Trophoblast cell (in vitro differentiated cells and primary cell): ENCODE measurements around the gene SSR3.

Experiments used
- DNase-seq, 2 donors: peaks; one replicate each; pipeline ENCODE4 v3.0.0-alpha.2; 2016
- H2AFZ ChIP-seq: 2 replicates; pipeline ENCODE4 v1.6.1; 2013; ENCODE audit warnings: low read length, moderate library complexity, mild to moderate bottlenecking; ENCODE audit not compliant: insufficient read depth, poor library complexity
- H2AK5ac ChIP-seq: 2 replicates; pipeline ENCODE4 v1.6.1; 2013; ENCODE audit warnings: mild to moderate bottlenecking, low read length
- H2BK120ac ChIP-seq: 2 replicates; pipeline ENCODE4 v1.6.1; 2013; ENCODE audit warnings: low read length, mild to moderate bottlenecking, moderate library complexity; ENCODE audit not compliant: insufficient read depth, poor library complexity
- H2BK12ac ChIP-seq: 2 replicates; pipeline ENCODE4 v1.6.1; 2013; ENCODE audit warnings: mild to moderate bottlenecking, low read length, moderate library complexity
- H2BK5ac ChIP-seq: 2 replicates; pipeline ENCODE4 v1.6.1; 2013; ENCODE audit warnings: low read length, low read depth, moderate library complexity, mild to moderate bottlenecking; ENCODE audit not compliant: poor library complexity
- H3K14ac ChIP-seq: 2 replicates; pipeline ENCODE4 v1.6.1; 2013; ENCODE audit warnings: mild to moderate bottlenecking, low read length
- H3K18ac ChIP-seq: 2 replicates; pipeline ENCODE4 v1.6.1; 2013; ENCODE audit warnings: mild to moderate bottlenecking, low read length
- H3K23ac ChIP-seq: 2 replicates; pipeline ENCODE4 v1.6.1; 2013; ENCODE audit warnings: low read length
- H3K27ac ChIP-seq: 2 replicates; pipeline ENCODE4 v1.5.1; 2013; ENCODE audit warnings: low read depth, mild to moderate bottlenecking, inconsistent platforms, low read length, moderate library complexity
- H3K27me3 ChIP-seq: 2 replicates; pipeline ENCODE4 v1.6.1; 2013; ENCODE audit warnings: inconsistent platforms, mild to moderate bottlenecking, low read length, moderate library complexity; ENCODE audit not compliant: insufficient read depth
- H3K36me3 ChIP-seq, 2 experiments: 1 replicate in 1 of 2; 2 replicates in 1 of 2; pipeline ENCODE4 v1.6.1; 2013; ENCODE audit warnings: low read length in 2 of 2, mild to moderate bottlenecking in 2 of 2, moderate library complexity in 1 of 2; ENCODE audit not compliant: insufficient read depth in 2 of 2, control insufficient read depth in 1 of 2
- H3K4ac ChIP-seq: 2 replicates; pipeline ENCODE4 v1.6.1; 2013; ENCODE audit warnings: low read depth, mild to moderate bottlenecking, low read length, moderate library complexity
- H3K4me1 ChIP-seq, 2 experiments: 1 replicate in 1 of 2; 2 replicates in 1 of 2; pipeline ENCODE4 v1.6.1; 2013; ENCODE audit warnings: low read length in 2 of 2, mild to moderate bottlenecking in 2 of 2, moderate library complexity in 1 of 2; ENCODE audit not compliant: insufficient read depth in 2 of 2, control insufficient read depth in 1 of 2
- H3K4me2 ChIP-seq: 2 replicates; pipeline ENCODE4 v1.6.1; 2013; ENCODE audit warnings: inconsistent platforms, mild to moderate bottlenecking, low read length, moderate library complexity
- H3K4me3 ChIP-seq: 2 replicates; pipeline ENCODE4 v1.5.1; 2013; ENCODE audit warnings: mild to moderate bottlenecking, low read depth, low read length, inconsistent platforms
- H3K79me1 ChIP-seq: one replicate; pipeline ENCODE4 v1.6.1; 2013; ENCODE audit warnings: low read length
- H3K79me2 ChIP-seq: 2 replicates; pipeline ENCODE4 v1.6.1; 2013; ENCODE audit warnings: low read length, mild to moderate bottlenecking; ENCODE audit not compliant: control insufficient read depth, insufficient read depth, poor library complexity
- H3K9ac ChIP-seq: 2 replicates; pipeline ENCODE4 v1.6.1; 2013; ENCODE audit warnings: mild to moderate bottlenecking, low read length
- H3K9me3 ChIP-seq: 2 replicates; pipeline ENCODE4 v1.6.1; 2013; ENCODE audit warnings: low read depth, mild to moderate bottlenecking, control low read depth, inconsistent platforms, low read length; ENCODE audit not compliant: insufficient read depth
- H4K12ac ChIP-seq: 2 replicates; pipeline ENCODE4 v1.6.1; 2013; ENCODE audit warnings: low read depth, mild to moderate bottlenecking, low read length, moderate library complexity
- H4K8ac ChIP-seq: 2 replicates; pipeline ENCODE4 v1.6.1; 2013; ENCODE audit warnings: low read depth, mild to moderate bottlenecking, low read length, moderate library complexity
- H4K91ac ChIP-seq: one replicate; pipeline ENCODE4 v1.6.1; 2013; ENCODE audit warnings: low read depth, mild to moderate bottlenecking, low read length, moderate library complexity
- WGBS: extraction: QIAGEN DNeasy Blood & Tissue Kit; methylation state at CpG from one replicate; pipeline ENCODE4 v1.1.7; 2013; ENCODE audit warnings: missing lambda C conversion rate; ENCODE audit not compliant: insufficient read length, insufficient coverage; ENCODE audit errors: extremely low coverage; 5-methylcytosine and 5-hydroxymethylcytosine counted together

The SSR3 gene

DNA sequence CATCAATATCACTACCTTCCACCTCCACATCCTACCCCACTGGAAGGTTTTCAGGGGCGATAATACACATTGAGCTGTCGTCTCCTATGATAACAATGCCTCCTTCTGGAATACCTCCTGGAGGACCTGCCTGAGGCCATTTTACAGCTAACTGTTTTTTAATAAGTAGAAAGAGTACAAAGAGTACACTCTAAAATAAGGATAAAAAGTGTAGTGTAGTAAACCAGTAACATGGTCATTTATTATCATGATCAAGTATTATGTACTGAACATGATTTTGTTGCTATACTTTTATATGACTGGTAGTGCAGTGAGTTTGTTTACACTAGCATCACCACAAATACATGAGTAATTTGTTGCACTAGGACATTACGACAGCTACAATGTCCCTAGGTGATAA is 46.6 kb upstream of the SSR3 start:
- H3K9ac ChIP-seq = no peak overlapping the region
- no peaks in the 10 kb centered on the region for H3K36me3 ChIP-seq
- no peak overlapping the region for H3K18ac ChIP-seq
- no CpG with 5 or more reads among the region's 3 CpGs for WGBS
- no peak overlapping the region for H4K8ac ChIP-seq
- no peak overlapping the region for H3K23ac ChIP-seq
- no peaks in the 10 kb centered on the region for H3K79me2 ChIP-seq
- no peaks in the 10 kb centered on the region for H3K27me3 ChIP-seq
- no peak overlapping the region for H3K14ac ChIP-seq
- H3K4ac ChIP-seq = no peak overlapping the region
- H3K27ac ChIP-seq = no peak overlapping the region
- H4K91ac ChIP-seq = no peak overlapping the region
- no peak overlapping the region for H4K12ac ChIP-seq
- no peaks in the 10 kb centered on the region for H3K79me1 ChIP-seq
- no peak overlapping the region for H2AFZ ChIP-seq
- no peak overlapping the region for H2BK120ac ChIP-seq
- H3K9me3 ChIP-seq = no peaks in the 10 kb centered on the region
- H3K4me3 ChIP-seq = no peak overlapping the region
- H2AK5ac ChIP-seq = no peak overlapping the region
- H3K4me2 ChIP-seq = no peak overlapping the region
- DNase-seq = no peak
- peaks cover 6 to 8% of the 10 kb centered on the region in 2 experiments for H3K4me1 ChIP-seq
- H2BK5ac ChIP-seq = no peak overlapping the region
- no peak overlapping the region for H2BK12ac ChIP-seq

GRCh38 chr3:156600834-156601233 is 45.9 kb upstream of the SSR3 start:
- Histone ChIP-seq H3K79me2 (no peaks in the 10 kb centered on the region), H2AFZ (no peak overlapping the region), H3K18ac (no peak overlapping the region), H3K14ac (no peak overlapping the region), H2BK5ac (no peak overlapping the region), H4K8ac (no peak overlapping the region), H3K9ac (no peak overlapping the region), H3K79me1 (no peaks in the 10 kb centered on the region), H3K4me2 (no peak overlapping the region), H3K4me1 (peaks cover 4% of the 10 kb centered on the region in 2 experiments), H3K4me3 (no peak overlapping the region), H4K91ac (no peak overlapping the region), H2BK12ac (no peak overlapping the region), H3K4ac (no peak overlapping the region), H3K9me3 (no peaks in the 10 kb centered on the region), H3K36me3 (no peaks in the 10 kb centered on the region), H2AK5ac (no peak overlapping the region), H2BK120ac (no peak overlapping the region), H3K27me3 (no peaks in the 10 kb centered on the region), H3K27ac (no peak overlapping the region), H4K12ac (no peak overlapping the region), H3K23ac (no peak overlapping the region)
- WGBS = no CpG with 5 or more reads among the region's 4 CpGs
- DNase-seq = no peak

DNA sequence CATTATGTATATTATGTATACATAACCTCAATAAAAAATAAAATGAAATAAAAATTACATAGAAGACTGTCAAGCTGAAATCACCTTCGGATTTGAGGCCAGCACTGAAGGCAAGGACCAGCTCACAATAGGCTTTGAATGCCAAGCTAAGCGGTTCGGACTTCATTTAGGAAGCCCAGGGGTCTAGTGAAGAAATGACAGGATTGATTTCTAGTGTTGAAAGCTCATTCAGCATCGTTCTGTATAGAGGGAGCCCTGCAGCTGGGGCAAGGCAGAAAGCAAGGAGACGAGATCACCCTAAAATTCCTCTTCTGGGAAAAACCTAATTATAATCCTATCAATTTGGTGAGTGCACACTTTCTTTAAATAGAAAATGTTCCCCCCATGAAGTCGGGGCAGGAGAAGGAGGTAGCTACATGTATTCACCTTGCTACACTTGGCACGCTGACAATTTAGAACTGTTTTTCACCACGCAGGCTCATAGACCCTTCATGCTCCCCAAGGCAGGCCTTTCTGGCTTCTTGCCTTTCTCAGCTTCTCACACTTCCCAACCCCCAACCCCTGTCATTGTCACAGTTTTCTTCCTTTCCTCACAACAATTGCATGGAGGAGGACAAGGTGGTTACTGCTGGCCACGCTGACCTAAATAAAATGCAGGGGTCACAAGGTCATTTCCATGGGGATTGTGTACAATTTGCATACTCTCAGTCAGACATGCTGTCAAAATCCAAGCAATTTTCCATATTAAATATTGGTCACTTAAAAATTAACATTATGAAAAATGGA is 44.4 kb upstream of the SSR3 start:
- Histone ChIP-seq H3K9me3 (no peaks in the 10 kb centered on the region), H4K8ac (no peak overlapping the region), H3K27ac (no peak overlapping the region), H3K18ac (no peak overlapping the region), H3K4ac (no peak overlapping the region), H3K4me2 (no peak overlapping the region), H3K27me3 (no peaks in the 10 kb centered on the region), H3K36me3 (no peaks in the 10 kb centered on the region), H3K4me3 (no peak overlapping the region), H2BK12ac (no peak overlapping the region), H4K12ac (no peak overlapping the region), H3K4me1 (no peaks in the 10 kb centered on the region), H2BK5ac (no peak overlapping the region), H2AFZ (no peak overlapping the region), H3K23ac (no peak overlapping the region), H3K79me1 (no peaks in the 10 kb centered on the region), H2BK120ac (no peak overlapping the region), H4K91ac (no peak overlapping the region), H2AK5ac (no peak overlapping the region), H3K9ac (no peak overlapping the region), H3K14ac (no peak overlapping the region), H3K79me2 (no peaks in the 10 kb centered on the region)
- WGBS = no CpG with 5 or more reads among the region's 9 CpGs
- no peak for DNase-seq

- no peak overlapping the region for H3K18ac ChIP-seq
- no peak overlapping the region for H3K27ac ChIP-seq
- H2BK120ac ChIP-seq = no peak overlapping the region
- no peak overlapping the region for H4K12ac ChIP-seq
- H3K4me1 ChIP-seq = no peaks in the 10 kb centered on the region
- H3K9me3 ChIP-seq = no peaks in the 10 kb centered on the region
- no peaks in the 10 kb centered on the region for H3K79me2 ChIP-seq
- H3K23ac ChIP-seq = no peak overlapping the region
- no peaks in the 10 kb centered on the region for H3K27me3 ChIP-seq
- H2AFZ ChIP-seq = no peak overlapping the region
- H3K4ac ChIP-seq = no peak overlapping the region
- no peak overlapping the region for H3K14ac ChIP-seq
- no peak overlapping the region for H2BK12ac ChIP-seq
- no peak overlapping the region for H4K8ac ChIP-seq
- WGBS = no CpG with 5 or more reads among the region's 6 CpGs
- no peak overlapping the region for H2AK5ac ChIP-seq
- H3K4me3 ChIP-seq = no peak overlapping the region
- no peak overlapping the region for H3K4me2 ChIP-seq
- no peak overlapping the region for H4K91ac ChIP-seq
- DNase-seq = peak; percentile 47 to 55
- H2BK5ac ChIP-seq = no peak overlapping the region
- no peaks in the 10 kb centered on the region for H3K79me1 ChIP-seq
- H3K9ac ChIP-seq = no peak overlapping the region
- no peaks in the 10 kb centered on the region for H3K36me3 ChIP-seq
These were observed 43.5 kb upstream of the SSR3 start for GRCh38 chr3:156598413-156598812.
